HEK293 (cell line): Measurements from ENCODE around the gene FKBP8.

Source experiments
- CTCF ChIP-seq: fragments of 450-650 bp; formaldehyde crosslinking; IDR thresholded peaks from 2 replicates; pipeline ENCODE4 v1.5.1; 2016; ENCODE audit warnings: missing biosample characterization, missing genetic modification characterization
- YY1 ChIP-seq: fragments of 450-650 bp; formaldehyde crosslinking; IDR thresholded peaks from 2 replicates; pipeline ENCODE4 v1.5.1; 2018; ENCODE audit warnings: missing biosample characterization, missing genetic modification characterization
- ZBTB7A ChIP-seq: fragments of 450-650 bp; formaldehyde crosslinking; IDR thresholded peaks from 2 replicates; pipeline ENCODE4 v1.5.1; 2016; ENCODE audit warnings: low read depth, missing biosample characterization, missing genetic modification characterization
- ZNF2 ChIP-seq: fragments of 450-650 bp; formaldehyde crosslinking; IDR thresholded peaks from 2 replicates; pipeline ENCODE4 v1.5.1; 2016; ENCODE audit warnings: missing biosample characterization, missing genetic modification characterization
- ZNF26 ChIP-seq: fragments of 450-650 bp; formaldehyde crosslinking; IDR thresholded peaks from 2 replicates; pipeline ENCODE4 v1.5.1; 2016; ENCODE audit warnings: missing biosample characterization, missing genetic modification characterization
- ZNF626 ChIP-seq: fragments of 450-650 bp; sonication (Bioruptor Pico); formaldehyde crosslinking; IDR thresholded peaks from 2 replicates; pipeline ENCODE4 v1.5.1; 2018; ENCODE audit warnings: missing biosample characterization, missing genetic modification characterization, inconsistent platforms
- ZNF654 ChIP-seq: fragments of 450-650 bp; formaldehyde crosslinking; IDR thresholded peaks from 2 replicates; pipeline ENCODE4 v1.5.1; 2016; ENCODE audit warnings: low read depth, missing biosample characterization, missing genetic modification characterization
- ZNF792 ChIP-seq: fragments of 450-650 bp; formaldehyde crosslinking; IDR thresholded peaks from 2 replicates; pipeline ENCODE4 v1.5.1; 2016; ENCODE audit warnings: missing biosample characterization, missing genetic modification characterization
- ZNF830 ChIP-seq: fragments of 450-650 bp; IDR thresholded peaks from 2 replicates; pipeline ENCODE4 v1.5.0; 2018; ENCODE audit warnings: missing biosample characterization, missing genetic modification characterization, low read depth, mild to moderate bottlenecking, moderate library complexity

GRCh38 chr19:18483119-18483890 is 60.1 kb downstream of the FKBP8 start:
- TF ChIP-seq ZBTB7A (tag by site-specific recombination) (no peak), CTCF (tag by site-specific recombination) (no peak), ZNF2 (tag by site-specific recombination) (no peak), ZNF792 (tag by site-specific recombination) (no peak), ZNF654 (tag by site-specific recombination) (no peak), YY1 (tag by site-specific recombination) (no peak), ZNF626 (tag by site-specific recombination) (no peak), ZNF830 (tag by site-specific recombination) (no peak), ZNF26 (tag by site-specific recombination) (no peak)
